OCI-LY3 (cell line): Measurements from ENCODE around the gene NANOS3.

Source experiments
- H2AFZ ChIP-seq: fragments of 200-600, 300-600 bp; shearing (Covaris generic); 2 replicates; pipeline ENCODE4 v1.6.0; 2014; ENCODE audit warnings: antibody characterized with exemption, low read depth, low read length
- H3K27ac ChIP-seq: fragments of 200-600, 300-600 bp; sonication (generic); 2 replicates; pipeline ENCODE4 v1.5.1; 2014; ENCODE audit warnings: mild to moderate bottlenecking, low read length, moderate library complexity, mixed read lengths
- H3K27me3 ChIP-seq: fragments of 200-600, 300-600 bp; sonication (generic); 2 replicates; pipeline ENCODE4 v1.6.1; 2014; ENCODE audit warnings: low read depth, low read length, mixed read lengths
- H3K36me3 ChIP-seq: fragments of 200-600, 300-600 bp; sonication (generic); replicated peaks from 2 replicates; pipeline ENCODE3; 2014; ENCODE audit warnings: low read depth, low read length, mixed read lengths
- H3K4me1 ChIP-seq: fragments of 300-600, 200-600 bp; sonication (generic); 2 replicates; pipeline ENCODE4 v1.6.1; 2014; ENCODE audit warnings: low read length, mixed read lengths
- H3K4me2 ChIP-seq: fragments of 200-600, 300-600 bp; sonication (generic); 2 replicates; pipeline ENCODE4 v1.6.1; 2014; ENCODE audit warnings: low read length, mixed read lengths
- H3K4me3 ChIP-seq: fragments of 300-600, 200-600 bp; sonication (generic); 2 replicates; pipeline ENCODE4 v1.5.1; 2014; ENCODE audit warnings: antibody characterized with exemption, mild to moderate bottlenecking, low read length, moderate library complexity
- H3K79me2 ChIP-seq: fragments of 300-600, 200-600 bp; shearing (Covaris generic); 2 replicates; pipeline ENCODE4 v1.6.1; 2014; ENCODE audit warnings: mild to moderate bottlenecking, low read length, mixed read lengths
- H3K9ac ChIP-seq: fragments of 300-600, 200-600 bp; shearing (Covaris generic); 2 replicates; pipeline ENCODE4 v1.6.0; 2014; ENCODE audit warnings: mild to moderate bottlenecking, low read length, moderate library complexity
- H3K9me3 ChIP-seq: fragments of 200-600, 300-600 bp; shearing (Covaris generic); 2 replicates; pipeline ENCODE4 v1.6.1; 2014; ENCODE audit warnings: low read length, mixed read lengths; ENCODE audit not compliant: insufficient read depth
- H4K20me1 ChIP-seq: fragments of 200-600, 300-600 bp; sonication (generic); 2 replicates; pipeline ENCODE4 v1.6.1; 2016; ENCODE audit warnings: low read length, mixed read lengths; ENCODE audit not compliant: insufficient read depth
- CTCF ChIP-seq: fragments of 200-600, 300-600 bp; sonication (generic); IDR thresholded peaks from 2 replicates; pipeline ENCODE4 v1.5.1; 2014; ENCODE audit warnings: antibody characterized with exemption, low read length, low read depth
- EZH2phosphoT487 ChIP-seq: fragments of 200-600 bp; shearing (Covaris generic); IDR thresholded peaks from 2 replicates; pipeline ENCODE4 v1.6.1; 2018; ENCODE audit warnings: antibody characterized with exemption, mixed run types, low read depth

The NANOS3 gene

GRCh38 chr19:13861714-13862531 is 15.0 kb upstream of the NANOS3 start:
- no peaks in the 10 kb centered on the region for H3K79me2 ChIP-seq
- peak overlapping the region; percentile 90 for H3K4me2 ChIP-seq
- H3K27ac ChIP-seq = peak overlapping the region; percentile 34
- peaks cover 10% of the 10 kb centered on the region for H3K4me1 ChIP-seq
- no peaks in the 10 kb centered on the region for H3K36me3 ChIP-seq
- H3K4me3 ChIP-seq = peak overlapping the region; percentile 81
- peak; percentile 85 for TF ChIP-seq CTCF
- no peak for TF ChIP-seq EZH2phosphoT487
- peak overlapping the region; percentile 65 for H2AFZ ChIP-seq
- peaks cover 24% of the 10 kb centered on the region for H3K27me3 ChIP-seq
- H3K9me3 ChIP-seq = no peaks in the 10 kb centered on the region
- H3K9ac ChIP-seq = peak overlapping the region; percentile 80
- no peaks in the 10 kb centered on the region for H4K20me1 ChIP-seq

DNA sequence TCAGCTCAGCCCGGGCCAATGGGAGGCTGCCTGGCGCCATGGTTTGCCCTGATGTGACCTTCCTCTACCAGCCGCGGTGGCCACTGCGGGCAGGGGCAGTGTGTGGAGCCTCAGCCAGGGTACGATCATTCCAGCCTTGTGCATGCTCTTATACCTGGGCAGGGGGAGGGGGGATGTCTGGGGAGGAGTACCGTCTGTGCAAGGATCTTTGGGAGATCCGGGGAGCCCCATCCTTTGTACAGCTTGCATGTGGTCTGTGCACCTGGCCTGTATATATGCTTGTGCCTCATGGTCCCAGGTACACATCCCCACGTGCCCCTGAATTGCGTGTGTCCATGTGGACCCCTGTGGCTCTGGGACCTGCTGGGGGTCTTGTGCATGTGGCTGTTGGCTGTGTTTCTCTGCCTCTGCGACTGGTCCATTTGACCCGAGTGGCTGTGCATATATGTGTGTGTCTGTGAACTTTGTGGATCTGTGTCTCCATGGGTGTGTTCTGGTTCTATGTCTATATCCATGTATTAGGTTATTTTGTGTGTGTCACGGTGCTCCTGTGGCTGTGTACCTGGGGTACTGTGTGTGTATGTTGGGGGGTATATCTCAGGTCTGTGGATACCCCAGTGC is 12.8 kb upstream of the NANOS3 start:
- H3K27me3 ChIP-seq = peaks cover 27% of the 10 kb centered on the region
- H3K9ac ChIP-seq = no peak overlapping the region
- no peaks in the 10 kb centered on the region for H3K79me2 ChIP-seq
- no peaks in the 10 kb centered on the region for H4K20me1 ChIP-seq
- TF ChIP-seq CTCF (no peak), EZH2phosphoT487 (no peak)
- H3K36me3 ChIP-seq = no peaks in the 10 kb centered on the region
- no peaks in the 10 kb centered on the region for H3K9me3 ChIP-seq
- no peak overlapping the region for H3K4me2 ChIP-seq
- peaks cover 10% of the 10 kb centered on the region for H3K4me1 ChIP-seq
- no peak overlapping the region for H3K4me3 ChIP-seq
- no peak overlapping the region for H2AFZ ChIP-seq
- H3K27ac ChIP-seq = no peak overlapping the region

DNA sequence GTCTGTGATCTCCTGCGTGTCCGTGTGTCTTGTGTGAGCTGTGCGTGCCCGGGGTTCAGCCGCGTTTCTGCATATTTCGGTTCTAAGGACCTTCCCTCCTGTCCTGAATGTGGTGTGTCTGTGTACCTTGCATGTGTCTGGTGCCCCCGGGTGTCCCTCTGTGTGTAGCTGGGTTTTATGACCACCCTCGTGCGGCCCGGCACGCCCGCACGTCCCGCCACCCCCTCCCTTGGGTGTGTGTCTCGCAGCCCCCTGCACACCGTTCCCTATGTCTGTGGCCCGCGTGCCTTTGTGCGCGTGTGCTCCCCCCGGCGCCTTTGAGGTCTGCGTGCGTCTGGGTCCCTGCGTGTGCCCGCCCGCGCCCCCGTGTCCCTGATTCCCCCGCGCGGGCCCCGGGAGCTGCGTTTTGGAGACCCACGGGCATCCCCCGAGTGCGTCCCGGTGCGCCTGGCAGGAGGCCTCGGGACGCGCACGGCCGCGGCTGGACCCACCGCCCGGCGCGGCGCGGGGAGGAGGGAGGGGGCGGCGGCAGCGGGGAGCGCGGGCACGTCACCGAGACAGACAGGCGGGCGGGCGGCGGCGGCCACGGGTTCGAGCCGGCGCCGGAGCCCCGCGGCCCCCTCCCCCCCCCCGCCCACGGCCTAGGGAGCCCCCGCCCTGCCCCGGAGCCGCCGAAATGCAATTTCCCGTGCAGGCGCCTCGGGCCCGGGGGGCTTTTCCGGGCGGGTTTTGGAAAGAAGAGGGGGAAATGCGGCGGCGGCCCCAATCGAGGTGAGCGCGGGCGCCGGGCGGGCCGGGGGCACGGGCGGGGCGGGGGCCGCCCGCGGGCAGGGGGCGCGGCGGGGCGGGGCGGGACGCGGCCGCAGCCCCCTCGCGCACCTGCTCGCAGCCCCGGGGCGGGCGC is 12.0 kb upstream of the NANOS3 start:
- Histone ChIP-seq H3K9ac (no peak overlapping the region), H3K4me2 (0 out of 2 replicates have a peak overlapping the region, but pooled peaks have one; percentile 43), H2AFZ (no peak overlapping the region), H3K4me3 (peak overlapping the region; percentile 66), H3K36me3 (no peaks in the 10 kb centered on the region), H3K27me3 (peaks cover 27% of the 10 kb centered on the region), H3K27ac (no peak overlapping the region), H3K9me3 (no peaks in the 10 kb centered on the region), H4K20me1 (no peaks in the 10 kb centered on the region), H3K79me2 (no peaks in the 10 kb centered on the region), H3K4me1 (peaks cover 10% of the 10 kb centered on the region)
- no peak for TF ChIP-seq CTCF
- no peak for TF ChIP-seq EZH2phosphoT487
